ENCODE measurements around the gene ZNF853. TPM values are rescaled to one million over a fixed set of nuclear protein-coding genes. Genes with fewer than 3 reads are reported as not detected.

ZNF853 gene
- polyA plus RNA-seq, 1 experiment, result 2.0 TPM

DNA sequence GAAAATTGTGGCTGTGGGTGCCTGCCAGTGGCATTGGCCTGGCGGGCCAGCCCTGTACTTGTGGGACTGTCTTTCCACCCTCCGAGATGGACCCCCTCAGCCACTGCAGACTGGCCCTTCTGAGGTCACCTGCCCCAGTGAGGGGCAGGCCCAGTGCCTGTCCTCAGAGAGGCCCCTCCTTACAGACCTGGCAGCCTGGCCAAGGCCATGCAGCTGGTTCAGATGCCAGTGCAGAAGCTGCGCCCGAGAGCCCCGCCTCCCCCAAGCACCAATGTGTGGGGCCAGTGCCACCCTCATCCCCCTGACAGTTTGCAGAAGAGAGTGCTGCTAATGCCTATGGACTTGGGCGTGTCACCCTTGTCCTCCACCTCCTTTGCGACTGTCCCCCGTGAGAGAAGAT lies 31.7 kb downstream of the ZNF853 start:
- no peaks in the 10 kb centered on the region for H3K27me3 ChIP-seq (ENCODE audit: control insufficient read depth, insufficient read depth, low read length)
- ChIA-PET POLR2A (no interaction called here), CTCF (no interaction called here)
- peaks cover 28% of the 10 kb centered on the region for H3K36me3 ChIP-seq (ENCODE audit: control insufficient read depth, insufficient read depth, low read length)
- DNase-seq (ENCODE audit: low read depth), result no peak
- H3K4me3 ChIP-seq (ENCODE audit: low read depth, low read length), result no peak overlapping the region
- TF ChIP-seq CTCF (IDR thresholded peaks at IDR 0.05; ENCODE audit: insufficient read depth, low read depth, low read length), result no peak

DNA sequence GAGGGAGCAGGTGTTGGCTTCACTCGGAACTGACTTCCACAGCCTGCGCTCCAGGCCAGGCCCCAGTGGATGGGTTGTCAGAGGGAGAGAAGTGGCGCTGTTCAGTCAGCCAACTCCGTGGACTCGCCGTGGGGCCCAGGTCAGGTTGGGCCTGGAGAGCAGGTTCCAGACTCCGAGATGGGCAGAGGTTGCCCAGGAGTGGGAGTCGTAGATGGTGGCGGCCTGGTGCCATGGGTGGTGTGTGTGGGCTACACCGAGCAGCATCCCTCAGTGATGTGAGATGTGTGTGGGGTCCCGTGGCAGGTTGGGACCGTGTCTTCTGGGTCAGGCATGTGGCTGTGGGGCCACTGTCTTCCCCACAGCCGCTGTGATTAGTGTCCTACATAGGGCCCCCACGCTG lies 32.1 kb downstream of the ZNF853 start:
- DNase-seq (ENCODE audit: low read depth), result no peak
- Histone ChIP-seq H3K4me3 (ENCODE audit: low read depth, low read length) (no peak overlapping the region), H3K36me3 (ENCODE audit: control insufficient read depth, insufficient read depth, low read length) (peaks cover 29% of the 10 kb centered on the region), H3K27me3 (ENCODE audit: control insufficient read depth, insufficient read depth, low read length) (no peaks in the 10 kb centered on the region)
- TF ChIP-seq CTCF (IDR thresholded peaks at IDR 0.05; ENCODE audit: insufficient read depth, low read depth, low read length), result no peak
- ChIA-PET CTCF (no interaction called here), POLR2A (no interaction called here)

GRCh38 chr7:6648066-6648814 lies 32.8 kb downstream of the ZNF853 start:
- no peak for TF ChIP-seq CTCF (IDR thresholded peaks at IDR 0.05; ENCODE audit: insufficient read depth, low read depth, low read length)
- ChIA-PET CTCF (no interaction called here), POLR2A (no interaction called here)
- H3K27me3 ChIP-seq (ENCODE audit: control insufficient read depth, insufficient read depth, low read length), result no peaks in the 10 kb centered on the region
- no peak overlapping the region for H3K4me3 ChIP-seq (ENCODE audit: low read depth, low read length)
- DNase-seq (ENCODE audit: low read depth), result no peak
- H3K36me3 ChIP-seq (ENCODE audit: control insufficient read depth, insufficient read depth, low read length), result peaks cover 25% of the 10 kb centered on the region

- no peak overlapping the region for H3K4me3 ChIP-seq (ENCODE audit: low read depth, low read length)
- no peak for TF ChIP-seq CTCF (IDR thresholded peaks at IDR 0.05; ENCODE audit: insufficient read depth, low read depth, low read length)
- POLR2A ChIA-PET, result interaction anchor here (0.5 kb wide), 1 partner anchor 136 kb away, joined by 3 read pairs; no protein-coding TSS in a partner anchor
- no peaks in the 10 kb centered on the region for H3K27me3 ChIP-seq (ENCODE audit: control insufficient read depth, insufficient read depth, low read length)
- no peak for DNase-seq (ENCODE audit: low read depth)
- peaks cover 25% of the 10 kb centered on the region for H3K36me3 ChIP-seq (ENCODE audit: control insufficient read depth, insufficient read depth, low read length)
- CTCF ChIA-PET, result no interaction called here
These were observed 33.4 kb downstream of the ZNF853 start for GRCh38 chr7:6648815-6649104.

DNA sequence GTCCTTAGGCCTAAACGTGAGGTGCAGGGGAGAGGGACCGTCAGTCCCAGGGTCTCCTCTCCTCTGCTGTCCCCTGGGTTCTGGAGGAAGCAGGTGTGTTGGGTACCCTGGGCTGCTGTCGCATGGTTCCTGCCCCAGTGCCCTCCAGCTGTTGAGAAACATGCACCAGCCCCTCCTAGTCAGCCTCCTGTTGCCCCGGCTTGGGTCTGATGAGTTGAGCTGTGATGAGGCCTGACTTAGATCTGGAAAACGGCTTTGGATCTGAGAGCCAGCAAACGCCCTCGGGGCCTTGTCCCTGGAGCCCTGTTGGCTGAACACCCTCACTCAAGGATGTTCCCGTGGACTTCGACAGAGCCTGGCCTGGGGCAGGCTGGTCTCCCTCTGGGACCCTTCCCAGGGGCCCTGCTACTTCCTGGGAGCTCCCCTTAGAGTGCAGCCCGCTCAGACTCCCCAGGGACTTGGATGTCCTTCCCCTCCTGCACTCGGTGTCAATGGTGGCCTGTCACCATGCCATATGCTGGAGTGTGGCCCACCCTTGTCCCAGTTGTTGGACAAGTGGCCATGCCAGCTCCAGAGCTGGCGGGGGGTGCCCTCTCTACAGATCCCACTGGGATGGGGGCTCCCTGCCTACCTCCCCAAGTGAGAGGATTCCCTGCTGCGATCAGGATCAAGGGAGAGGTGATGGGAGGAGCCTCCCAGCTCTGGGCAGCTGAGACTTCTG lies 34.0 kb downstream of the ZNF853 start:
- Histone ChIP-seq H3K36me3 (ENCODE audit: control insufficient read depth, insufficient read depth, low read length) (peaks cover 28% of the 10 kb centered on the region), H3K27me3 (ENCODE audit: control insufficient read depth, insufficient read depth, low read length) (no peaks in the 10 kb centered on the region), H3K4me3 (ENCODE audit: low read depth, low read length) (no peak overlapping the region)
- CTCF ChIA-PET, result no interaction called here
- no peak for DNase-seq (ENCODE audit: low read depth)
- TF ChIP-seq CTCF (IDR thresholded peaks at IDR 0.05; ENCODE audit: insufficient read depth, low read depth, low read length), result no peak
- POLR2A ChIA-PET, result interaction anchor here (0.5 kb wide), 1 partner anchor 136 kb away, joined by 3 read pairs; no protein-coding TSS in a partner anchor
